Neural progenitor cell (in vitro differentiated cells): ENCODE results near the gene ADGRD1.

Source experiments
- CTCF ChIP-seq: fragments of 200-600 bp; sonication (generic); IDR thresholded peaks from 2 replicates; pipeline ENCODE4 v1.5.1; 2017; ENCODE audit warnings: antibody characterized with exemption, mild to moderate bottlenecking
- EZH2phosphoT487 ChIP-seq: fragments of 200-600 bp; sonication (generic); IDR thresholded peaks from 2 replicates; pipeline ENCODE4 v1.6.1; 2017; ENCODE audit warnings: antibody characterized with exemption

- TF ChIP-seq CTCF, result no peak
- TF ChIP-seq EZH2phosphoT487, result no peak
Measured at GRCh38 chr12:131162113-131162512, 208.4 kb downstream of the ADGRD1 start.
